KOPT-K1 (cell line): ENCODE data around the gene GOLGA5.
"Not testable (repeated sequence)": the region's sequence is repeated elsewhere in the genome, so short reads cannot be mapped to it uniquely, and the experiment has no call there.

ENCODE experiments used
- H3K27ac ChIP-seq: fragments of 200-600 bp; sonication (generic); 2 replicates; pipeline ENCODE4 v1.5.1; 2016; ENCODE audit warnings: antibody characterized with exemption, mild to moderate bottlenecking, low read depth, low read length; ENCODE audit not compliant: poor library complexity, severe bottlenecking
- H3K36me3 ChIP-seq: fragments of 200-600 bp; sonication (generic); 2 replicates; pipeline ENCODE4 v1.5.1; 2017; ENCODE audit warnings: antibody characterized with exemption, mild to moderate bottlenecking, low read length, moderate library complexity; ENCODE audit not compliant: insufficient read depth
- H3K9me3 ChIP-seq: fragments of 200-600 bp; sonication (generic); 2 replicates; pipeline ENCODE4 v1.5.1; 2017; ENCODE audit warnings: antibody characterized with exemption, low read length, mild to moderate bottlenecking; ENCODE audit not compliant: insufficient read depth, poor library complexity, severe bottlenecking

The GOLGA5 gene

DNA sequence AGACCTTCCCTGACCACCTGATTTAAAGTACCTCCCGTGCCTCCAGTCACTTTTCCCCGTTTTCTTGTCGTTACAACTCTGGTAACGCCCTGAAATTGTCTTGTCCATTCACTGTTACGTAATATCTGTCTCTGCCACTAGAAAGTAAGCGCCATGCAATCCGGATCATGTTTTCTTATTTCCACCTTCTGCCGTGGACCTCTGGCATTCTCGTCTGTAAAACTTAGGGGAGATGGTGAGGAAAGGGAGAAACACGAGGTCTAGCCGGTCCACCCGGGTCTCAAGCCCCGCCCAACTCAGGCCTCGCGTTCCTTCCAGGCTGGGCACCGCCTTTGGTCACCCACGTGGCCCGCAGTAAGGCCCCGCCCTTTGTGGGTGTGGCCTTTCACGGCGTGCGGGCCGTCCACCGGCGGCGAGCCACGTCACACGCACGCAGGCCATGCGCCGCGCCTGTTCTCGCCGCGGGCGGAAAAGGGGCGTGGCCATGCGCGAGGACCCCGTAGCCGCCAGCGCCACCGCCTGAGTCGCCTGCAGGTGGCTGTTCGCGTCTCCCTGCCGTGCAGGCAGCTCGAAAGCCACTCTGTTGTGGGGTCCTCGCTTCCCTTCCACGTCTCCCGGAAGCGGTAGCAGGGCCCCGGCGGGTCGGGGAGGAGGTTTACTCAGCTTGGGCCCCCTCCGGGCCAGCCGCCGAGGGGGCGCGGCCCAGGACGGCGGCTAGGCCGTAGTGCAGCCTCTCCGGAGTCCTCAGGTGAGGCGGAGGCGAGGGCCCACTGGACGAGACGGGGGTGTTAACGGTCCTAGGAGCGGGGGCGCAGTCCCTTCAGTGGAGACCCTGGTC, at the start of gene GOLGA5:
Gene GOLGA5 (plus strand): TSS at position 597 of the 838 bp plus-strand sequence. CDS start 3,133 bp downstream, outside the sequence.
- peaks cover 18% of the 10 kb centered on the region for H3K9me3 ChIP-seq
- peaks cover 19% of the 10 kb centered on the region for H3K36me3 ChIP-seq
- H3K27ac ChIP-seq: peak within 1 kb of the TSS; percentile 83

DNA sequence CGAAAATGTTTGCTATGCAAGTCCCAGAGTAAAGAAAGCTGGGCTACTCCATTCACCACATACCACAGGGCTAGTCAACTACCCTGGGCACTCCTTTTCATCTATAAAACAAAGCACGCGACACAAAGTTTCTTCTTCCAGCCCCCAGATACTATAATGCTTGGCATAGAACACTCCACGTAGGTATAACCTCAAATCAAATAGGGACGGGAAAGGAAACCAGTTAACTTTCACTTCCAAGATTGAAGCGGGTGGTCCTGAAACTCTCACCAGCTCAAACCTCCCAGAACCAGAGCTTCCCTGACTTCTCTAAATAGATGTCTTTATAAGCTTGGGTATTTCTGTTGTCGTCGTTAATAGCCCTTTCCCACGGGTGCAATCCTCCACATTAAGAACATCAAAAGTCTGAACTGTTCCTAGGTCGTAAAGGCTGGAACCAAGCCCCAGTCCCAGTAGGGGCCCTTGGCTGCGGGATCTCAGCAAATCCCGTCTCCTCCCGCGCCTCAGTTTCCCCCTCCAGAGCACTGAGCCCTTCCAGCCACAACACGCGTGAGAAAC, 46.3 kb upstream of the GOLGA5 start:
- Histone ChIP-seq H3K27ac (no peak overlapping the region), H3K36me3 (no peaks in the 10 kb centered on the region), H3K9me3 (peaks cover 33% of the 10 kb centered on the region)

DNA sequence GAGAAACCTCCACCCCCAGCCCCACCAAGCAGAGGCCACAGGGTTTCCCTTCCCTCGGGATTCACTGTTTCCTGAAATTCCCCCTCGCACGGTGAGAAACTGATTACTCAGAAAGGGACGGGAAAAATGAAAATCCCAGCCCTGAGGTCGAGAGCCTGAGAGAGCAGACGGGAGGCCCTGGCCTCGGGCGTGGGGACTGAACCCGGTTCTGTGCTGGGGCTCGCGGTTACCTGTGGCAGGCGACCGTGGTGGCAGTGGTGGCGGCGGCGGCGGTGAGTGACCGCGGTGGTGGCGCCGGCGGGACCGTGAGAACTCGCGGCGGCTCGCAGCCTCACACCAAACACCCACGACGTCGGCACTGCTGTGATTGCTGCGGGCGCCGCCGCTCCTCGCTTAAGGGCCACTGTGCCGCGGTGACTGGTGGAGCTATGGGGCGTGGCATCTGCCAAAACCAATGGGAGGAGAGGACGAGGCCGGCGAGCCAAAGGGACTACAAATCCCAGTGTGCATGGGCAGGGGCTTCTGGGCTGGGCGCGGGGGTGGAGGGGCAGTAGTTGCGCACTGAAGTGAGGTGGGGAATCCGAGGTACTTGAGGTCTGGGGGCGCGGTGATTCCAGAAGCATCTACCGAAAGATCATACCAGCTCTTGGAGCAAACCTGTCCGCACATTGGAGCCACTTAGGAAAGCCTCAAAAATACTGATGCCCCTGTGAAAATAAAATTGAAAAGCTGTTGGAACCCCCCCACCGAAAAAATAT, 45.7 kb upstream of the GOLGA5 start, which contains the start of gene LGMN:
Gene LGMN (minus strand): TSS at position 369 of the 758 bp plus-strand sequence. CDS start 15,841 bp downstream, outside the sequence.
- Histone ChIP-seq H3K9me3 (peaks cover 33% of the 10 kb centered on the region), H3K36me3 (no peaks in the 10 kb centered on the region), H3K27ac (no peak within 1 kb of the TSS)

DNA sequence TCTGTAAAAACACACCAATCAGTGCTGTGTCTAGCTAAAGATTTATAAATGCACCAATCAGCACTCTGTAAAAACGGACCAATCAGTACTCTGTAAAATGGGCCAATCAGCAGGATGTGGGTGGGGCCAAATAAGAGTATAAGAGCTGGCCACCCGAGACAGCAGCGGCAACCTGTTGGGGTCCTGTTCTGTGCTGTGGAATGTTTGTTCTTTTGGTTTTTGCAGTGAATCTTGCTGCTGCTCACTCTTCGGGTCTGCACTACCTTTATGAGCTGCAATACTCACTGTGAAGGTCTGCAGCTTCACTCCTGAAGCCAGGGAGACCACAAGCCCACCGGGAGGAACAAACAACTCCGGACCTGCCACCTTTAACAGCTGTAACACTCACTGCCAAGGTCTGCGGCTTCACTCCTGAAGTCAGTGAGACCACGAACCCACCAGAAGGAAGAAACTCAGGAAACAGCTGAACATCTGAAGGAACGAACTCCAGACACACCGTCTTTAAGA, 43.8 kb upstream of the GOLGA5 start:
- H3K27ac ChIP-seq: peak overlapping the region; percentile 85

GRCh38 chr14:92750994-92751400, 43.1 kb upstream of the GOLGA5 start:
- Histone ChIP-seq H3K36me3 (no peaks in the 10 kb centered on the region), H3K9me3 (peaks cover 33% of the 10 kb centered on the region), H3K27ac (peak overlapping the region; percentile 85)

More for the DNA sequence above, 43.8 kb upstream of the GOLGA5 start:
- H3K36me3 ChIP-seq: not testable (repeated sequence)
- peaks cover 33% of the 10 kb centered on the region for H3K9me3 ChIP-seq

DNA sequence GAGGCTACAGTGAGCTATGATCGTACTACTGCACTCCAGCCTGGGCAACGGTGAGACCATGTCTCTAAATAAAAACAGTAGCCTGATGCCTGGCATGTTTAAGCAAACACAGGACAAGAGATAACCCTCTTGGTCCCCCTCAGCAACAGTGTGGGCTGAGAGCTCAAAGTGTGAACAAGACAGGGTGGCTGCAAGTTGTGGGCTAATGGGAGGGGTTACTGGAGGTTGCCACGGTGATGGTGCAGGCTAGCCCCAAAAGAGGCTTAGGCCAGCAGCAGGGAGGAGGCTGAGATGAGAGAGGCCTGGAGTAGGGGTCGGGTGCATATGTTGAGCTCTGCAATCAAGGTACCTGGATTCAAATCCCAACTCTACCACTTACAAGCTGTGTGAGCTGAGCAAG, 42.3 kb upstream of the GOLGA5 start:
- Histone ChIP-seq H3K27ac (peak overlapping the region; percentile 85), H3K9me3 (peaks cover 30% of the 10 kb centered on the region), H3K36me3 (no peaks in the 10 kb centered on the region)

GRCh38 chr14:92753250-92753649, 40.9 kb upstream of the GOLGA5 start:
- H3K36me3 ChIP-seq: no peaks in the 10 kb centered on the region
- peaks cover 27% of the 10 kb centered on the region for H3K9me3 ChIP-seq
- H3K27ac ChIP-seq: no peak overlapping the region

- Histone ChIP-seq H3K9me3 (peaks cover 17% of the 10 kb centered on the region), H3K36me3 (no peaks in the 10 kb centered on the region), H3K27ac (peak overlapping the region; percentile 11)
These were observed 39.1 kb upstream of the GOLGA5 start for GRCh38 chr14:92754966-92755365.

- Histone ChIP-seq H3K36me3 (no peaks in the 10 kb centered on the region), H3K27ac (peak overlapping the region; percentile 11), H3K9me3 (peaks cover 17% of the 10 kb centered on the region)
These were observed 38.6 kb upstream of the GOLGA5 start for GRCh38 chr14:92755495-92755894.

- Histone ChIP-seq H3K9me3 (peaks cover 17% of the 10 kb centered on the region), H3K36me3 (no peaks in the 10 kb centered on the region), H3K27ac (no peak overlapping the region)
These were observed 37.7 kb upstream of the GOLGA5 start for GRCh38 chr14:92756446-92756845.

- peaks cover 17% of the 10 kb centered on the region for H3K9me3 ChIP-seq
- peak overlapping the region; percentile 75 for H3K27ac ChIP-seq
- no peaks in the 10 kb centered on the region for H3K36me3 ChIP-seq
These were observed 34.8 kb upstream of the GOLGA5 start for GRCh38 chr14:92759300-92759678.

GRCh38 chr14:92759679-92760523, 34.2 kb upstream of the GOLGA5 start:
- Histone ChIP-seq H3K27ac (peak overlapping the region; percentile 75), H3K36me3 (no peaks in the 10 kb centered on the region), H3K9me3 (peaks cover 17% of the 10 kb centered on the region)

- Histone ChIP-seq H3K36me3 (no peaks in the 10 kb centered on the region), H3K27ac (peak overlapping the region; percentile 75), H3K9me3 (peaks cover 17% of the 10 kb centered on the region)
These were observed 33.6 kb upstream of the GOLGA5 start for GRCh38 chr14:92760524-92760805.
